ENCODE data around the gene GSDMA. TPM values are rescaled to one million over a fixed set of nuclear protein-coding genes. Genes with fewer than 3 reads are reported as not detected.

GSDMA gene
- total RNA-seq, 1 experiment from 2014 or later: 0.55 TPM

- H3K9me2 ChIP-seq (ENCODE audit: insufficient read depth): no peaks in the 10 kb centered on the region
- H3F3A ChIP-seq (ENCODE audit: insufficient read depth, low read depth): peaks cover 27% of the 10 kb centered on the region
- no peaks in the 10 kb centered on the region for H3K9me3 ChIP-seq (ENCODE audit: insufficient read depth, low read depth)
- H3K27ac ChIP-seq: no peak overlapping the region
- H3K4me1 ChIP-seq (replicated peaks; ENCODE audit: insufficient read depth): peaks cover 35% of the 10 kb centered on the region
- H4K20me1 ChIP-seq (ENCODE audit: insufficient read depth): peaks cover 14% of the 10 kb centered on the region; the same call in 1 of the 2 replicates
- peaks cover 25% of the 10 kb centered on the region for H3K79me2 ChIP-seq (ENCODE audit: low read depth)
- H3K4me3 ChIP-seq: peak overlapping the region; percentile 98; the same call in 1 of the 2 replicates
- intact Hi-C loops (cut with micrococcal nuclease; ENCODE audit: unreplicated experiment): loop anchor here (5.0 to 10.0 kb wide), 2 partner anchors 154 to 171 kb away; no protein-coding TSS in a partner anchor
- ChIA-PET POLR2A (ENCODE audit: unreplicated experiment) (no interaction called here), CTCF (no interaction called here)
- H3K36me3 ChIP-seq (ENCODE audit: low read depth): no peaks in the 10 kb centered on the region
- BruUV-seq (replicated peaks): no TSS peak
- H2AFZ ChIP-seq: no peak overlapping the region
- no peak for TF ChIP-seq CTCF (conservative IDR thresholded peaks at IDR 0.05)
- TF ChIP-seq EZH2 (IDR thresholded peaks at IDR 0.05; ENCODE audit: low read depth): no peak
- H3K4me2 ChIP-seq: peak overlapping the region; percentile 95
- no peaks in the 10 kb centered on the region for H3K27me3 ChIP-seq (ENCODE audit: insufficient read depth, low read depth)
- no peak for DNase-seq
These were observed 36.6 kb upstream of the GSDMA start for GRCh38 chr17:39926135-39926587.

DNA sequence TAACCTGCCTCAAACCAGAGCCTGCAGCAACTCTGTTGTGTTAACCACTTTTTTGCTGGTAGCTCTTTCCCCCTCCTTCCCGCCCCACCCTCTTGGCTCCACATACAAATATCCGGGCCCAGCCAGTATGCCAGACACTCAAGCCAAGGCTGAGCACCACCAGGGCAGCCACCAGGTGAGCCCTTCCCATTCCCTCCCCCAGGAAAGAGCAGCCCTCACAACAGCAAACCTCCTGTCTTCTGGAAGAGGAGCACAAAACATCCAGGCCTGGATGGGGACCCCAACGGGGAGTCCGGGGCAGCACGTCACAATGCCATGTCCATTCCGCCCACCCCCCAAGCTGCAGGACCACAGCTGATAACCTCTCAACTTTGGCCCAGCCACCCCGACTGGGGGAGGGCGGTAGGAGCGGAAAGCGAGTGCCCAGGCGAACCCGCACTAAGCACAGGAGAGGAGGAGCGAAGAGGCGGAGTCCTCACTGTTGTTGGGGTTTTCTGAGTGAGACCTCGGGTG, 36.2 kb upstream of the GSDMA start:
- Histone ChIP-seq H3F3A (ENCODE audit: insufficient read depth, low read depth) (peaks cover 27% of the 10 kb centered on the region), H3K4me3 (peak overlapping the region; percentile 98), H3K36me3 (ENCODE audit: low read depth) (no peaks in the 10 kb centered on the region), H3K79me2 (ENCODE audit: low read depth) (peaks cover 25% of the 10 kb centered on the region), H3K4me2 (peak overlapping the region; percentile 95), H3K27me3 (ENCODE audit: insufficient read depth, low read depth) (no peaks in the 10 kb centered on the region), H3K9me2 (ENCODE audit: insufficient read depth) (no peaks in the 10 kb centered on the region), H3K9me3 (ENCODE audit: insufficient read depth, low read depth) (no peaks in the 10 kb centered on the region), H3K4me1 (replicated peaks; ENCODE audit: insufficient read depth) (peaks cover 35% of the 10 kb centered on the region), H4K20me1 (ENCODE audit: insufficient read depth) (peaks cover 14% of the 10 kb centered on the region; the same call in 1 of the 2 replicates), H2AFZ (peak overlapping the region; percentile 97), H3K27ac (no peak overlapping the region)
- BruUV-seq (replicated peaks): no TSS peak
- DNase-seq: peak; percentile 37 to 40
- TF ChIP-seq CTCF (conservative IDR thresholded peaks at IDR 0.05): no peak
- no peak for TF ChIP-seq EZH2 (IDR thresholded peaks at IDR 0.05; ENCODE audit: low read depth)
- intact Hi-C loops (cut with micrococcal nuclease; ENCODE audit: unreplicated experiment): loop anchor here (5.0 to 10.0 kb wide), 2 partner anchors 154 to 172 kb away; no protein-coding TSS in a partner anchor
- POLR2A ChIA-PET (ENCODE audit: unreplicated experiment): no interaction called here
- CTCF ChIA-PET: no interaction called here

- BruUV-seq (replicated peaks): no TSS peak
- H3K79me2 ChIP-seq (ENCODE audit: low read depth): peaks cover 25% of the 10 kb centered on the region
- no peaks in the 10 kb centered on the region for H3K9me3 ChIP-seq (ENCODE audit: insufficient read depth, low read depth)
- DNase-seq: peak; percentile 77 to 88
- CTCF ChIA-PET: no interaction called here
- H3K27ac ChIP-seq: peak within 1 kb of the TSS; percentile 89
- peak within 1 kb of the TSS; percentile 98 for H3K4me3 ChIP-seq
- peak within 1 kb of the TSS; percentile 97 for H2AFZ ChIP-seq
- peaks cover 35% of the 10 kb centered on the region for H3K4me1 ChIP-seq (replicated peaks; ENCODE audit: insufficient read depth)
- intact Hi-C loops (cut with micrococcal nuclease; ENCODE audit: unreplicated experiment): loop anchor here (5.0 to 10.0 kb wide), 2 partner anchors 155 to 173 kb away; no protein-coding TSS in a partner anchor
- no peaks in the 10 kb centered on the region for H3K9me2 ChIP-seq (ENCODE audit: insufficient read depth)
- H4K20me1 ChIP-seq (ENCODE audit: insufficient read depth): peaks cover 14% of the 10 kb centered on the region; the same call in 1 of the 2 replicates
- no peaks in the 10 kb centered on the region for H3K36me3 ChIP-seq (ENCODE audit: low read depth)
- H3F3A ChIP-seq (ENCODE audit: insufficient read depth, low read depth): peaks cover 27% of the 10 kb centered on the region
- peak within 1 kb of the TSS; percentile 95 for H3K4me2 ChIP-seq
- no peaks in the 10 kb centered on the region for H3K27me3 ChIP-seq (ENCODE audit: insufficient read depth, low read depth)
- POLR2A ChIA-PET (ENCODE audit: unreplicated experiment): interaction anchor here (0.6 to 0.7 kb wide), 2 partner anchors 188 to 291 kb away, joined by 4 to 5 read pairs; no protein-coding TSS in a partner anchor
- TF ChIP-seq EZH2 (IDR thresholded peaks at IDR 0.05; ENCODE audit: low read depth): no peak
- TF ChIP-seq CTCF (conservative IDR thresholded peaks at IDR 0.05): no peak
These were observed 35.5 kb upstream of the GSDMA start, which contains the start of the genes LRRC3C and ORMDL3 for GRCh38 chr17:39927101-39927928. Gene LRRC3C (plus strand): TSS chr17:39927732. CDS start chr17:39941524, 13,792 bp downstream. Gene ORMDL3 (minus strand): TSS chr17:39927601. CDS start chr17:39924203, 3,398 bp downstream.

All from PC-9 (cell line).